SU-DHL-6 (cell line): Measurements from ENCODE around the gene SPSB2.
A peak's percentile ranks its signal among the peaks of the same experiment; 100 is the strongest.

ENCODE experiments used
- H2AFZ ChIP-seq: fragments of 200-600 bp; sonication (generic); 2 replicates; pipeline ENCODE4 v1.6.1; 2014; ENCODE audit warnings: low read depth, mild to moderate bottlenecking, moderate library complexity, mixed read lengths, antibody characterized with exemption, low read length; ENCODE audit not compliant: severe bottlenecking
- H3F3A ChIP-seq: fragments of 200-600 bp; shearing (Covaris generic); 2 replicates; pipeline ENCODE4 v1.6.0; 2016; ENCODE audit warnings: antibody characterized with exemption, mild to moderate bottlenecking; ENCODE audit not compliant: insufficient read depth
- H3K27ac ChIP-seq: fragments of 200-600 bp; sonication (generic); 2 replicates; pipeline ENCODE4 v1.5.1; 2016; ENCODE audit warnings: low read depth, mild to moderate bottlenecking, low read length, moderate library complexity, mixed read lengths
- H3K27me3 ChIP-seq: fragments of 200-600 bp; sonication (generic), shearing (Covaris generic); 2 replicates; pipeline ENCODE4 v1.6.0; 2014; ENCODE audit warnings: mild to moderate bottlenecking, low read length
- H3K36me3 ChIP-seq: fragments of 200-600 bp; sonication (generic); 2 replicates; pipeline ENCODE4 v1.6.1; 2014; ENCODE audit warnings: mild to moderate bottlenecking, low read length, mixed read lengths
- H3K4me2 ChIP-seq: fragments of 300-600, 200-600 bp; shearing (Covaris generic), sonication (generic); 2 replicates; pipeline ENCODE4 v1.6.0; 2014; ENCODE audit warnings: low read length, low read depth, mild to moderate bottlenecking; ENCODE audit not compliant: poor library complexity, severe bottlenecking
- H3K4me3 ChIP-seq: fragments of 200-600 bp; sonication (generic); 2 replicates; pipeline ENCODE4 v1.5.1; 2014; ENCODE audit warnings: antibody characterized with exemption, low read length, mild to moderate bottlenecking, mixed read lengths; ENCODE audit not compliant: insufficient read depth, poor library complexity, severe bottlenecking
- H3K79me2 ChIP-seq: fragments of 200-600 bp; sonication (generic); 2 replicates; pipeline ENCODE4 v1.6.1; 2014; ENCODE audit warnings: mild to moderate bottlenecking, low read length, moderate library complexity; ENCODE audit not compliant: insufficient read depth
- H3K9ac ChIP-seq: fragments of 200-600 bp; sonication (generic); 2 replicates; pipeline ENCODE4 v1.7.0; 2014; ENCODE audit warnings: mild to moderate bottlenecking, low read length
- H3K9me2 ChIP-seq: fragments of 200-600 bp; sonication (generic); replicated peaks from 2 replicates; pipeline ENCODE4 v1.6.1; 2014; ENCODE audit warnings: low read length; ENCODE audit not compliant: insufficient read depth
- H3K9me3 ChIP-seq: fragments of 200-600 bp; sonication (generic); 2 replicates; pipeline ENCODE4 v1.6.1; 2014; ENCODE audit warnings: low read length, mixed read lengths; ENCODE audit not compliant: insufficient read depth
- H4K20me1 ChIP-seq: fragments of 200-600 bp; sonication (generic); 2 replicates; pipeline ENCODE4 v1.6.1; 2014; ENCODE audit warnings: low read depth, mild to moderate bottlenecking, antibody characterized with exemption, low read length, moderate library complexity, mixed read lengths
- CTCF ChIP-seq: fragments of 200-600 bp; sonication (generic); IDR thresholded peaks from one replicate; pipeline ENCODE4 v1.5.1; 2017; ENCODE audit warnings: antibody characterized with exemption, mild to moderate bottlenecking, low read length, moderate library complexity; ENCODE audit not compliant: insufficient read depth, poor library complexity, severe bottlenecking
- EZH2phosphoT487 ChIP-seq: fragments of 200-600 bp; sonication (generic), shearing (Covaris generic); conservative IDR thresholded peaks from 2 replicates; pipeline ENCODE4 v1.6.1; 2018; ENCODE audit warnings: mild to moderate bottlenecking, antibody characterized with exemption, low read length, moderate library complexity, mixed read lengths

The SPSB2 gene

GRCh38 chr12:6916426-6917200 is 43.5 kb upstream of the SPSB2 start:
- Histone ChIP-seq H3K4me2 (no peak overlapping the region), H3K9me2 (no peaks in the 10 kb centered on the region), H3K27ac (no peak overlapping the region), H3K9ac (no peak overlapping the region), H3K9me3 (no peaks in the 10 kb centered on the region), H2AFZ (no peak overlapping the region), H3K4me3 (no peak overlapping the region), H3K27me3 (no peaks in the 10 kb centered on the region), H3F3A (no peaks in the 10 kb centered on the region), H3K36me3 (no peaks in the 10 kb centered on the region), H3K79me2 (no peaks in the 10 kb centered on the region), H4K20me1 (no peaks in the 10 kb centered on the region)
- TF ChIP-seq EZH2phosphoT487 = no peak
- no peak for TF ChIP-seq CTCF

- no peaks in the 10 kb centered on the region for H3K79me2 ChIP-seq
- no peak overlapping the region for H3K27ac ChIP-seq
- no peaks in the 10 kb centered on the region for H3F3A ChIP-seq
- TF ChIP-seq EZH2phosphoT487 (no peak), CTCF (no peak)
- H3K27me3 ChIP-seq = no peaks in the 10 kb centered on the region
- no peaks in the 10 kb centered on the region for H3K9me2 ChIP-seq
- no peak overlapping the region for H3K4me3 ChIP-seq
- no peak overlapping the region for H2AFZ ChIP-seq
- no peak overlapping the region for H3K4me2 ChIP-seq
- H4K20me1 ChIP-seq = no peaks in the 10 kb centered on the region
- H3K36me3 ChIP-seq = no peaks in the 10 kb centered on the region
- no peak overlapping the region for H3K9ac ChIP-seq
- H3K9me3 ChIP-seq = no peaks in the 10 kb centered on the region
Observed at GRCh38 chr12:6915789-6916285, 42.7 kb upstream of the SPSB2 start.

GRCh38 chr12:6914947-6915788 is 42.1 kb upstream of the SPSB2 start:
- no peaks in the 10 kb centered on the region for H3K79me2 ChIP-seq
- peak overlapping the region; percentile 91 for H2AFZ ChIP-seq
- H3K27ac ChIP-seq = no peak overlapping the region
- H3K4me3 ChIP-seq = peak overlapping the region; percentile 40
- H3K27me3 ChIP-seq = no peaks in the 10 kb centered on the region
- H3K4me2 ChIP-seq = peak overlapping the region; percentile 62
- peak overlapping the region; percentile 39; the same call in 1 of the 2 replicates for H3K9ac ChIP-seq
- H3K9me2 ChIP-seq = no peaks in the 10 kb centered on the region
- no peaks in the 10 kb centered on the region for H3K36me3 ChIP-seq
- no peaks in the 10 kb centered on the region for H4K20me1 ChIP-seq
- H3F3A ChIP-seq = no peaks in the 10 kb centered on the region
- no peaks in the 10 kb centered on the region for H3K9me3 ChIP-seq
- TF ChIP-seq EZH2phosphoT487 (no peak), CTCF (no peak)
